SH-SY5Y (cell line): ENCODE data around the gene OR10X1.

ENCODE experiments used
- GATA2 ChIP-seq: IDR thresholded peaks from 2 replicates; pipeline ENCODE4 v1.6.1; 2011; ENCODE audit warnings: mild to moderate bottlenecking, low read depth, low read length
- GATA3 ChIP-seq: IDR thresholded peaks from 2 replicates; pipeline ENCODE4 v1.6.1; 2011; ENCODE audit warnings: low read depth, mild to moderate bottlenecking, low read length, moderate library complexity

DNA sequence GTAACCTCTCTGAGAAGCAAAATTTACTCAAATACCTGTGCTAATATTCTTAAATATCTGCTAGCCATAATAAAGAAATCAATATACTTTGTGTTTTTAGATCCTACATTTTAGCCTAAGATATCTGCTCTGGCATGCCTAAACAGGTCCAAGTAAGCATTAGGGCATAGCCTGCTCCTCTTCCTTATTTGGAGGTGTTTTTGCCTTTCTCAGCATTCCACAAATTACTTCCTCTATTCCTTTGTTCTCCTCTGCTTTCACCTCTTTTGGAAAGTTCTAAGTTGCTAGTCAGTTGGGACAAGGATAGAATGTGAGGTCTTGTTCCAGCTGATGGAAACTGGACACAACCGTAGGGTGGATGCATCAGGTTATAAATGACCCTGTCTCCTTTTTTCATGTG lies 7.2 kb upstream of the OR10X1 start:
- TF ChIP-seq GATA2, result no peak
- TF ChIP-seq GATA3, result no peak
